Adrenal gland (tissue), 5 donors: ENCODE data around the gene STXBP2.

Source experiments
- POLR2A ChIP-seq, 2 donors: fragments of 450-650 bp; IDR thresholded peaks; one replicate each; pipeline ENCODE4 v1.6.1; 2017; ENCODE audit warnings: antibody characterized with exemption in 2 of 2, mild to moderate bottlenecking in 2 of 2, moderate library complexity in 1 of 2
- TF ChIP-seq, protein P1 (sequence below), 6 experiments: fragments of 450-650 bp in 4 of 6; fragments of 200-600 bp in 2 of 6; sonication (generic) in 1 of 6; IDR thresholded peaks; 1 replicate in 5 of 6; 2 replicates in 1 of 6; pipeline versions ENCODE4 v1.5.1 to v1.8.0; 2016 to 2021; ENCODE audit warnings: antibody characterized with exemption in 6 of 6, mild to moderate bottlenecking in 2 of 6, moderate library complexity in 1 of 6
- donor health status: DM: no; HTN: no; CAD: no.

DNA sequence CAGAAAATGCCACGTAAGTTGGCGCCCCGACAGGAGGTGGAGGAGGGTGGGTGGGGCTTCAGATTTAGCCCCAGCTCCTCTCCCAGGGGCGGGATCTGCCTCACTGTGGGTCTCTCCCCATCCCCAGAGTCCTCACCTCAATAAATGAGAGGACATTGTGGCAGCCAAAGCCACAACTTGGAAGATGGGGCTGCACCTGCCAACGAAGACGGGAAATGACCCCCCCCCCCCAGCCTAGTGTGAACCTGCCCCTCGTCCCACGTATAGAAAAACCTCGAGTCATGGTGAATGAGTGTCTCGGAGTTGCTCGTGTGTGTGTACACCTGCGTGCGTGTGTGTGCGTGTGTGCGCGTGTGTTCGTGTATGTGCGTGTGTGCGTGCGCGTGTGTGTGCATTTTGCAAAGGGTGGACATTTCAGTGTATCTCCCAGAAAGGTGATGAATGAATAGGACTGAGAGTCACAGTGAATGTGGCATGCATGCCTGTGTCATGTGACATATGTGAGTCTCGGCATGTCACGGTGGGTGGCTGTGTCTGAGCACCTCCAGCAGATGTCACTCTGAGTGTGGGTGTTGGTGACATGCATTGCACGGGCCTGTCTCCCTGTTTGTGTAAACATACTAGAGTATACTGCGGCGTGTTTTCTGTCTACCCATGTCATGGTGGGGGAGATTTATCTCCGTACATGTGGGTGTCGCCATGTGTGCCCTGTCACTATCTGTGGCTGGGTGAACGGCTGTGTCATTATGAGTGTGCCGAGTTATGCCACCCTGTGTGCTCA is 42.3 kb downstream of the STXBP2 start:
- TF ChIP-seq, protein P1, sequence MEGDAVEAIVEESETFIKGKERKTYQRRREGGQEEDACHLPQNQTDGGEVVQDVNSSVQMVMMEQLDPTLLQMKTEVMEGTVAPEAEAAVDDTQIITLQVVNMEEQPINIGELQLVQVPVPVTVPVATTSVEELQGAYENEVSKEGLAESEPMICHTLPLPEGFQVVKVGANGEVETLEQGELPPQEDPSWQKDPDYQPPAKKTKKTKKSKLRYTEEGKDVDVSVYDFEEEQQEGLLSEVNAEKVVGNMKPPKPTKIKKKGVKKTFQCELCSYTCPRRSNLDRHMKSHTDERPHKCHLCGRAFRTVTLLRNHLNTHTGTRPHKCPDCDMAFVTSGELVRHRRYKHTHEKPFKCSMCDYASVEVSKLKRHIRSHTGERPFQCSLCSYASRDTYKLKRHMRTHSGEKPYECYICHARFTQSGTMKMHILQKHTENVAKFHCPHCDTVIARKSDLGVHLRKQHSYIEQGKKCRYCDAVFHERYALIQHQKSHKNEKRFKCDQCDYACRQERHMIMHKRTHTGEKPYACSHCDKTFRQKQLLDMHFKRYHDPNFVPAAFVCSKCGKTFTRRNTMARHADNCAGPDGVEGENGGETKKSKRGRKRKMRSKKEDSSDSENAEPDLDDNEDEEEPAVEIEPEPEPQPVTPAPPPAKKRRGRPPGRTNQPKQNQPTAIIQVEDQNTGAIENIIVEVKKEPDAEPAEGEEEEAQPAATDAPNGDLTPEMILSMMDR (IDR thresholded peaks at IDR 0.05) = peak in 1 of 6 experiments; percentile 9
- no peak for TF ChIP-seq POLR2A (IDR thresholded peaks at IDR 0.05)
